Suprapubic skin (tissue), 3 donors: ENCODE measurements around the gene CD109.

Source experiments
- POLR2A ChIP-seq, 2 donors: fragments of 450-650 bp; IDR thresholded peaks; one replicate each; pipeline ENCODE4 v1.6.1; 2017; ENCODE audit warnings: antibody characterized with exemption in 2 of 2, mild to moderate bottlenecking in 2 of 2, moderate library complexity in 2 of 2
- TF ChIP-seq, protein P1 (sequence below), 2 donors: fragments of 200-600 bp in 1 of 2; fragments of 450-650 bp in 1 of 2; sonication (generic) in 1 of 2; IDR thresholded peaks; one replicate each; pipeline ENCODE4 v1.5.1; 2016 to 2019; ENCODE audit warnings: antibody characterized with exemption in 2 of 2, mild to moderate bottlenecking in 1 of 2, moderate library complexity in 1 of 2

DNA sequence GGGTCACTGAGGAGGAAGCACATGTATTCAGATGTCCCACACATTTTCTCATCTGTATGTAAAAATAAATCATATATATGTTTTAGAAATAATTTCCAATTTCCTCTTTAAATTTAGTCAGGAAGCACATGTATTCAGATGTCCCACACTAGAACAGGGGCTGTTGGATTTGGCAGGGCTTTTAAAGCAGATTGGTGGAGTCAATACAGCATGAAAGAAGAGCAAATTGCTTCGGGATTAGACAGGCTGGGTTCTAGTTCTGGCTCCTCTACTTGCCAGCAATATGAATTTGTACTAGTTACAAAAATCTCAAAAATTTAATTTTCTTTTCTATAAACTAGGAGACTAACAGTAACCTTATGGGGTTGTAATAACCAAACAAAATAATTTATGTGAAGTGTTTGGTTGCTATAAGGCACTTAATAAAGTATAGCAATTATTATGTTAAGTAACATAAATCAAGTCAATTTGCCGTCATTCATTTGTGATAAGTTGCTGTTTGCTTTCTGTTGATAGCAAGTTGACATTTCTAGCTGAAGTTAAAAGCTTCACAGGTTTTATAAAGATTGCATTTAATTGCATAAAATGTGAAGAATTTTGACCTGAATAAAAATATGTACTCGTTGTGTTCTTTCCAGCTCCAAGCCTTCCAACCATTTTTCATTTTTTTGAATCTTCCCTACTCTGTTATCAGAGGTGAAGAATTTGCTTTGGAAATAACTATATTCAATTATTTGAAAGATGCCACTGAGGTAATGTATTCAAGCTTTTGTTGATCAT is 88.9 kb downstream of the CD109 start:
- TF ChIP-seq, protein P1, sequence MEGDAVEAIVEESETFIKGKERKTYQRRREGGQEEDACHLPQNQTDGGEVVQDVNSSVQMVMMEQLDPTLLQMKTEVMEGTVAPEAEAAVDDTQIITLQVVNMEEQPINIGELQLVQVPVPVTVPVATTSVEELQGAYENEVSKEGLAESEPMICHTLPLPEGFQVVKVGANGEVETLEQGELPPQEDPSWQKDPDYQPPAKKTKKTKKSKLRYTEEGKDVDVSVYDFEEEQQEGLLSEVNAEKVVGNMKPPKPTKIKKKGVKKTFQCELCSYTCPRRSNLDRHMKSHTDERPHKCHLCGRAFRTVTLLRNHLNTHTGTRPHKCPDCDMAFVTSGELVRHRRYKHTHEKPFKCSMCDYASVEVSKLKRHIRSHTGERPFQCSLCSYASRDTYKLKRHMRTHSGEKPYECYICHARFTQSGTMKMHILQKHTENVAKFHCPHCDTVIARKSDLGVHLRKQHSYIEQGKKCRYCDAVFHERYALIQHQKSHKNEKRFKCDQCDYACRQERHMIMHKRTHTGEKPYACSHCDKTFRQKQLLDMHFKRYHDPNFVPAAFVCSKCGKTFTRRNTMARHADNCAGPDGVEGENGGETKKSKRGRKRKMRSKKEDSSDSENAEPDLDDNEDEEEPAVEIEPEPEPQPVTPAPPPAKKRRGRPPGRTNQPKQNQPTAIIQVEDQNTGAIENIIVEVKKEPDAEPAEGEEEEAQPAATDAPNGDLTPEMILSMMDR (IDR thresholded peaks at IDR 0.05): no peak
- no peak for TF ChIP-seq POLR2A (IDR thresholded peaks at IDR 0.05)
